GM12878 (cell line): ENCODE results near the gene ZNF182.
"Not testable (repeated sequence)": the region's sequence is repeated elsewhere in the genome, so short reads cannot be mapped to it uniquely, and the experiment has no call there.

ENCODE experiments used
- ASH2L ChIP-seq: fragments of 300-600, 200-600 bp; sonication (generic); IDR thresholded peaks from 2 replicates; pipeline ENCODE4 v1.6.1; 2017; ENCODE audit warnings: low read depth, mild to moderate bottlenecking, borderline replicate concordance
- CHD1 ChIP-seq: IDR thresholded peaks from 2 replicates; pipeline ENCODE4 v1.6.1; 2012; ENCODE audit warnings: low read depth, low read length, improper control_type of control experiment
- CTCF ChIP-seq, 3 experiments: IDR thresholded peaks in 2 of 3; conservative IDR thresholded peaks in 1 of 3; 2 replicates each; pipeline ENCODE4 v1.5.1; 2011; ENCODE audit warnings: low read depth in 3 of 3, low read length in 3 of 3, mild to moderate bottlenecking in 3 of 3, control low read depth in 2 of 3, moderate library complexity in 2 of 3, inconsistent platforms in 1 of 3, mixed read lengths in 1 of 3; ENCODE audit not compliant: control insufficient read depth in 2 of 3, insufficient read depth in 1 of 3; ENCODE audit errors: extremely low read depth in 1 of 3
- HDGF ChIP-seq: fragments of 450-650 bp; IDR thresholded peaks from 2 replicates; pipeline ENCODE4 v1.6.1; 2016; ENCODE audit warnings: antibody characterized with exemption
- JUND ChIP-seq: IDR thresholded peaks from 2 replicates; pipeline ENCODE4 v1.6.1; 2012; ENCODE audit warnings: low read depth, mild to moderate bottlenecking, low read length, improper control_type of control experiment, moderate library complexity
- KDM1A ChIP-seq: fragments of 200-600 bp; sonication (generic); IDR thresholded peaks from 2 replicates; pipeline ENCODE4 v1.6.1; 2016; ENCODE audit warnings: borderline replicate concordance
- REST ChIP-seq: IDR thresholded peaks from 2 replicates; pipeline ENCODE4 v1.6.1; 2012; ENCODE audit warnings: mild to moderate bottlenecking, low read depth, low read length
- RUNX3 ChIP-seq: IDR thresholded peaks from 2 replicates; pipeline ENCODE4 v1.6.1; 2012; ENCODE audit warnings: low read length, inconsistent platforms
- ZBTB40 ChIP-seq: fragments of 450-650 bp; IDR thresholded peaks from 2 replicates; pipeline ENCODE4 v1.6.1; 2016; ENCODE audit warnings: mild to moderate bottlenecking, moderate library complexity, borderline replicate concordance
- ZNF592 ChIP-seq: fragments of 450-650 bp; IDR thresholded peaks from 2 replicates; pipeline ENCODE4 v1.6.1; 2017; ENCODE audit warnings: mild to moderate bottlenecking, moderate library complexity

- not testable (repeated sequence) for TF ChIP-seq ZNF592; REST; ZBTB40; JUND; ASH2L; CHD1; HDGF; KDM1A; RUNX3; CTCF (IDR thresholded peaks at IDR 0.05 in 2 of 3, conservative IDR thresholded peaks at IDR 0.05 in 1 of 3; ENCODE audit: control insufficient read depth in 2 of 3, extremely low read depth in 1 of 3, insufficient read depth in 1 of 3, low read depth in 3 of 3, low read length in 3 of 3)
Observed at GRCh38 chrX:47958206-47958605, 45.6 kb downstream of the ZNF182 start.
